ENCODE data around the gene NEAT1. TPM values are rescaled to one million over a fixed set of nuclear protein-coding genes. Genes with fewer than 3 reads are reported as not detected.

NEAT1 gene
- total RNA-seq, 1 donor from 2014 or later = 27.0 TPM

GRCh38 chr11:65395961-65396530 is 26.6 kb upstream of the NEAT1 start:
- DNase-seq (ENCODE audit: low read depth) = no peak
- no peak for TF ChIP-seq CTCF (conservative IDR thresholded peaks at IDR 0.05; ENCODE audit: low read depth, low read length)
- no peak overlapping the region for H3K4me3 ChIP-seq (ENCODE audit: low read depth, low read length)

- no peak for DNase-seq (ENCODE audit: low read depth)
- no peak for TF ChIP-seq CTCF (conservative IDR thresholded peaks at IDR 0.05; ENCODE audit: low read depth, low read length)
- H3K4me3 ChIP-seq (ENCODE audit: low read depth, low read length) = no peak overlapping the region
These were observed 25.5 kb upstream of the NEAT1 start for GRCh38 chr11:65396769-65397745.

- DNase-seq (ENCODE audit: low read depth) = no peak
- H3K4me3 ChIP-seq (ENCODE audit: low read depth, low read length) = no peak overlapping the region
- TF ChIP-seq CTCF (conservative IDR thresholded peaks at IDR 0.05; ENCODE audit: low read depth, low read length) = no peak
These were observed 24.2 kb upstream of the NEAT1 start for GRCh38 chr11:65398362-65398910.

GRCh38 chr11:65399249-65399648 is 23.3 kb upstream of the NEAT1 start:
- no peak for TF ChIP-seq CTCF (conservative IDR thresholded peaks at IDR 0.05; ENCODE audit: low read depth, low read length)
- H3K4me3 ChIP-seq (ENCODE audit: low read depth, low read length) = no peak overlapping the region
- no peak for DNase-seq (ENCODE audit: low read depth)

GRCh38 chr11:65399845-65400244 is 22.8 kb upstream of the NEAT1 start:
- TF ChIP-seq CTCF (conservative IDR thresholded peaks at IDR 0.05; ENCODE audit: low read depth, low read length) = no peak
- DNase-seq (ENCODE audit: low read depth) = no peak
- H3K4me3 ChIP-seq (ENCODE audit: low read depth, low read length) = no peak overlapping the region

- no peak for DNase-seq (ENCODE audit: low read depth)
- no peak for TF ChIP-seq CTCF (conservative IDR thresholded peaks at IDR 0.05; ENCODE audit: low read depth, low read length)
- no peak overlapping the region for H3K4me3 ChIP-seq (ENCODE audit: low read depth, low read length)
These were observed 22.1 kb upstream of the NEAT1 start for GRCh38 chr11:65400307-65401072.

All from epithelial cell of proximal tubule (primary cell).